Heart left ventricle (tissue), 13 donors: ENCODE data around the gene CCL22.

Experiments
- CTCF ChIP-seq, 12 donors: fragments of 200-600 bp; sonication (generic) in 4 of 12; IDR thresholded peaks; one replicate each; pipeline versions ENCODE4 v1.5.0 to v1.8.0; 2018 to 2022; ENCODE audit warnings: antibody characterized with exemption in 12 of 12, mild to moderate bottlenecking in 5 of 12
- POLR2A ChIP-seq, 2 donors: fragments of 450-650 bp; IDR thresholded peaks; one replicate each; pipeline ENCODE4 v1.6.1; 2017; ENCODE audit warnings: antibody characterized with exemption in 2 of 2, mild to moderate bottlenecking in 2 of 2, moderate library complexity in 2 of 2
- donor health status: ischemic (EF 13 %, LVEDD 7.1; RV severe dilation, severe dysfunction).
- donor health status: DM: no; HTN: yes; CAD: no.
- donor health status: DM: no; HTN: no; CAD: no.
- donor health status: ischemic (EF 25% LVEDD 6.9; RV normal size, moderate dysfunction).
- donor health status: ischemic (EF 25% LVEDD 5.7; RV mildly dilated, moderate dysfunction).
- donor health status: ischemic (EF 35%, LVEDD 5.7; RV mildly dilated, moderate dysfunction).
- donor health status: nonischemic (EF 11% LVEDD 7.7; RV severe dilation, severe dysfunction).
- donor health status: DM: yes; HTN: yes; CAD: no.
- donor health status: PGD.
- donor health status: ischemic (EF 29% LVEDD 5.4; RV normal size, mild dysfunction).
- donor health status: nonischemic (EF 23%, LVEDD 6.1; RV moderate dilation, normal function).

- no peak for TF ChIP-seq CTCF (IDR thresholded peaks at IDR 0.05)
- TF ChIP-seq POLR2A (IDR thresholded peaks at IDR 0.05), result no peak
These were observed 23.2 kb upstream of the CCL22 start for GRCh38 chr16:57335366-57335765.
